ENCODE results near the gene LRRIQ4. TPM values are rescaled to one million over a fixed set of nuclear protein-coding genes. Genes with fewer than 3 reads are reported as not detected.

LRRIQ4 gene
- total RNA-seq, 4 donors from 2014 or later: 0.22 to 0.38 TPM; not detected in 2

- TF ChIP-seq CTCF (IDR thresholded peaks at IDR 0.05; ENCODE audit: low read depth): no peak
Observed at GRCh38 chr3:169842960-169843359, 30.3 kb downstream of the LRRIQ4 start.

- no peak for TF ChIP-seq CTCF (IDR thresholded peaks at IDR 0.05; ENCODE audit: low read depth)
Observed at GRCh38 chr3:169846458-169847193, 34.0 kb downstream of the LRRIQ4 start.

GRCh38 chr3:169847896-169848295 lies 35.2 kb downstream of the LRRIQ4 start:
- TF ChIP-seq CTCF (IDR thresholded peaks at IDR 0.05; ENCODE audit: low read depth): no peak

- no peak for TF ChIP-seq CTCF (IDR thresholded peaks at IDR 0.05; ENCODE audit: low read depth)
Observed at GRCh38 chr3:169848741-169849140, 36.1 kb downstream of the LRRIQ4 start.

- TF ChIP-seq CTCF (IDR thresholded peaks at IDR 0.05; ENCODE audit: low read depth): no peak
Observed at GRCh38 chr3:169850618-169851017, 37.9 kb downstream of the LRRIQ4 start.

GRCh38 chr3:169855514-169855913 lies 42.8 kb downstream of the LRRIQ4 start:
- no peak for TF ChIP-seq CTCF (IDR thresholded peaks at IDR 0.05; ENCODE audit: low read depth)

GRCh38 chr3:169857811-169858210 lies 45.1 kb downstream of the LRRIQ4 start:
- TF ChIP-seq CTCF (IDR thresholded peaks at IDR 0.05; ENCODE audit: low read depth): no peak
